Heart left ventricle (tissue), 13 donors: ENCODE data around the gene SSUH2.

Experiments used
- CTCF ChIP-seq, 12 donors: fragments of 200-600 bp; sonication (generic) in 4 of 12; IDR thresholded peaks; one replicate each; pipeline versions ENCODE4 v1.5.0 to v1.8.0; 2018 to 2022; ENCODE audit warnings: antibody characterized with exemption in 12 of 12, mild to moderate bottlenecking in 5 of 12
- POLR2A ChIP-seq, 2 donors: fragments of 450-650 bp; IDR thresholded peaks; one replicate each; pipeline ENCODE4 v1.6.1; 2017; ENCODE audit warnings: antibody characterized with exemption in 2 of 2, mild to moderate bottlenecking in 2 of 2, moderate library complexity in 2 of 2
- donor health status: ischemic (EF 13 %, LVEDD 7.1; RV severe dilation, severe dysfunction).
- donor health status: DM: no; HTN: yes; CAD: no.
- donor health status: DM: no; HTN: no; CAD: no.
- donor health status: ischemic (EF 25% LVEDD 6.9; RV normal size, moderate dysfunction).
- donor health status: ischemic (EF 25% LVEDD 5.7; RV mildly dilated, moderate dysfunction).
- donor health status: ischemic (EF 35%, LVEDD 5.7; RV mildly dilated, moderate dysfunction).
- donor health status: nonischemic (EF 11% LVEDD 7.7; RV severe dilation, severe dysfunction).
- donor health status: DM: yes; HTN: yes; CAD: no.
- donor health status: PGD.
- donor health status: ischemic (EF 29% LVEDD 5.4; RV normal size, mild dysfunction).
- donor health status: nonischemic (EF 23%, LVEDD 6.1; RV moderate dilation, normal function).

GRCh38 chr3:8659242-8659641, 14.6 kb upstream of the SSUH2 start:
- TF ChIP-seq POLR2A (IDR thresholded peaks at IDR 0.05) = no peak
- TF ChIP-seq CTCF (IDR thresholded peaks at IDR 0.05) = no peak
